CD4-positive, alpha-beta T cell (primary cell): ENCODE measurements around the gene SLC38A10. TPM values are rescaled to one million over a fixed set of nuclear protein-coding genes. Genes with fewer than 3 reads are reported as not detected.
"Not testable (repeated sequence)": the region's sequence is repeated elsewhere in the genome, so short reads cannot be mapped to it uniquely, and the experiment has no call there.

ENCODE experiments used
- ATAC-seq: fragments of 200-7000 bp; cut with Tn5 transposase; one replicate; pipeline ENCODE4 v1.10.0; 2022; ENCODE audit warnings: mild to moderate bottlenecking; ENCODE audit not compliant: poor library complexity
- CTCF ChIA-PET: fragments of 350-600 bp; sonication (Branson Sonifier 250); formaldehyde crosslinking; loops from one replicate; lab custom pipeline; 2021; ENCODE audit warnings: antibody characterized with exemption, inconsistent platforms; lab: Charles Lee
- POLR2A ChIA-PET: fragments of 350-600 bp; sonication (Branson Sonifier 250); formaldehyde crosslinking; loops from one replicate; lab custom pipeline; 2021; ENCODE audit warnings: antibody characterized with exemption, inconsistent platforms; lab: Charles Lee
- DNase-seq, 14 experiments: peaks; one replicate each; pipeline ENCODE4 v3.0.0-alpha.2; 2013 to 2020; ENCODE audit warnings: mixed read lengths in 2 of 14
- H3K27ac ChIP-seq, 2 donors: one replicate each; pipeline versions ENCODE4 v1.5.1 to v1.7.0; 2013; ENCODE audit warnings: low read length in 2 of 2, low read depth in 1 of 2, mild to moderate bottlenecking in 1 of 2
- H3K27me3 ChIP-seq, 2 experiments: 1 replicate in 1 of 2; 2 replicates in 1 of 2; pipeline versions ENCODE4 v1.6.1 to v1.7.0; 2013; ENCODE audit warnings: low read length in 2 of 2, control low read depth in 1 of 2, mild to moderate bottlenecking in 1 of 2, moderate library complexity in 1 of 2; ENCODE audit not compliant: insufficient read depth in 2 of 2, control insufficient read depth in 1 of 2
- H3K36me3 ChIP-seq: one replicate; pipeline ENCODE4 v1.6.1; 2013; ENCODE audit warnings: low read length, control low read depth; ENCODE audit not compliant: insufficient read depth
- H3K4me1 ChIP-seq: one replicate; pipeline ENCODE4 v1.6.1; 2013; ENCODE audit warnings: low read length, control low read depth; ENCODE audit not compliant: insufficient read depth
- H3K4me3 ChIP-seq: one replicate; pipeline ENCODE4 v1.5.1; 2013; ENCODE audit warnings: mild to moderate bottlenecking, low read length, moderate library complexity
- H3K9me3 ChIP-seq, 2 experiments: 1 replicate in 1 of 2; 2 replicates in 1 of 2; pipeline versions ENCODE4 v1.6.1 to v1.7.0; 2013; ENCODE audit warnings: low read length in 2 of 2, mild to moderate bottlenecking in 2 of 2, control low read depth in 1 of 2, moderate library complexity in 1 of 2; ENCODE audit not compliant: control insufficient read depth in 1 of 2, insufficient read depth in 1 of 2
- H3K27ac Mint-ChIP-seq: one replicate; pipeline ENCODE4 v1.8.0; 2020; ENCODE audit warnings: mixed read lengths
- H3K27me3 Mint-ChIP-seq: one replicate; pipeline ENCODE4 v1.8.0; 2021; ENCODE audit warnings: mixed read lengths
- H3K36me3 Mint-ChIP-seq: one replicate; pipeline ENCODE4 v1.8.0; 2021; ENCODE audit warnings: low read depth, mixed read lengths
- H3K4me1 Mint-ChIP-seq: one replicate; pipeline ENCODE4 v1.8.0; 2021; ENCODE audit warnings: low read depth, mixed read lengths
- H3K4me3 Mint-ChIP-seq: one replicate; pipeline ENCODE4 v1.8.0; 2020; ENCODE audit warnings: mild to moderate bottlenecking, mixed read lengths
- H3K9me3 Mint-ChIP-seq: one replicate; pipeline ENCODE4 v1.8.0; 2020; ENCODE audit warnings: mixed read lengths
- intact Hi-C, 2 experiments: fragments of 100-400 bp; cut with DNase I in 1 of 2; cut with micrococcal nuclease in 1 of 2; formaldehyde crosslinking; loops; one replicate each; pipeline versions ENCODE4 v1.15.1 to v1.9.0; 2023 to 2025; cut with DNase I, micrococcal nuclease
- total RNA-seq, 174 experiments: library from RNA in 2 of 174; stranded (reverse) in 2 of 174; gene quantifications; one replicate each; pipeline ENCODE4 v1.2.3 and lab custom pipeline; 2021 to 2026
- TF ChIP-seq, protein P1 (sequence below): fragments of 200-600 bp; IDR thresholded peaks from one replicate; pipeline ENCODE4 v1.8.0; 2022; ENCODE audit warnings: antibody characterized with exemption, mild to moderate bottlenecking

SLC38A10 gene
- total RNA-seq, 2 experiments from 2014 or later: 22.8 to 26.4 TPM

DNA sequence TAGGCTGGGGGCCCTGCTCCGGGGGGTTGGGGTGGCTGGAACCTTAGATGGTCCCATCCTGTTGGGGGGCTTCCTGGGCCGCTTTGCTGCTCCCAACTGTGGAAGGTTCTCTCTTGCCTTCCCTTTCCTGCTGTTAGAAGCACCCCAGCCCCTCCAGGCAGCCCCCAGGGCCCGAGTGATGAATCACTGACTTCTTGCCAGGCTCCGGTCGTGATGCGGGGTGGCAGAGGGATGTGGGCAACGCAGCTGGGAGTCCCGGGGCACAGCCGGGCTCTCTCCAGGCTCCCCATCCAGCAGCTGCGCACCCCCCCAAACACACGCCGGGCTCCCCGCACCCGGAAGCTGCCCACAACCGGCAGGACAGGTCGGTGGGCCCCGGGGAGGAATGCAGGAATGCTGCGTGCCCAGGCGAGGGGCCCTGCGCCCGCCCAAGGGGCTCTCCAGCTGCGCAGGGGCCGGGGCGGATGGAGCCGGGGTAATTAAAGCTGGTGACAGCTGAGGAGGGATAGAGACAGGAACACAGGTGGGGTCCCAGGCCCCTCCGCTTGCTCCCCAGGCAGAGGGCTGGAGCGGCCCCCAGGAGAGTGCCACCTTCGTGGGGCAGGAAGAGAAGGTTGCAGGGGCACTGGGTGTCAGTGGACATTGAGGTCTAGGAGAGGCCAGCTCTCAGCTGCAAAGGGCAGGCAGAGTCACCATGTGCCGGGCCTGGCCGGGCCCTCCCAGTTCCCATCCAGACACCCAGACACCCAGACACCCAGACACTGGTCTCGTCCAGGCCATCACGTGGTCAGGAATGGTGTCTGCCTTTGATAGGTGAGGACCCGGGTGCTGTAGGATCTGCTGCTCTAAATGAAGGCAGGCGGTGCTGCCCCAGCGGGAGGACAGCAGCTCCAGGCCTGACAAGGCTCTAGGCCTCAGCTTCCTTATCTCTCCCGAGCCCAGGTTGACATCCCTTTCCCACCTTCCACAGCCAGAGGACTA is 15.0 kb upstream of the SLC38A10 start:
- Mint-ChIP-seq H3K4me3 (no peak overlapping the region), H3K4me1 (peaks cover 4% of the 10 kb centered on the region), H3K27me3 (peaks cover 14% of the 10 kb centered on the region), H3K27ac (no peak overlapping the region), H3K36me3 (no peaks in the 10 kb centered on the region), H3K9me3 (no peaks in the 10 kb centered on the region)
- no peak for ATAC-seq
- intact Hi-C loops: no loop called here
- TF ChIP-seq, protein P1, sequence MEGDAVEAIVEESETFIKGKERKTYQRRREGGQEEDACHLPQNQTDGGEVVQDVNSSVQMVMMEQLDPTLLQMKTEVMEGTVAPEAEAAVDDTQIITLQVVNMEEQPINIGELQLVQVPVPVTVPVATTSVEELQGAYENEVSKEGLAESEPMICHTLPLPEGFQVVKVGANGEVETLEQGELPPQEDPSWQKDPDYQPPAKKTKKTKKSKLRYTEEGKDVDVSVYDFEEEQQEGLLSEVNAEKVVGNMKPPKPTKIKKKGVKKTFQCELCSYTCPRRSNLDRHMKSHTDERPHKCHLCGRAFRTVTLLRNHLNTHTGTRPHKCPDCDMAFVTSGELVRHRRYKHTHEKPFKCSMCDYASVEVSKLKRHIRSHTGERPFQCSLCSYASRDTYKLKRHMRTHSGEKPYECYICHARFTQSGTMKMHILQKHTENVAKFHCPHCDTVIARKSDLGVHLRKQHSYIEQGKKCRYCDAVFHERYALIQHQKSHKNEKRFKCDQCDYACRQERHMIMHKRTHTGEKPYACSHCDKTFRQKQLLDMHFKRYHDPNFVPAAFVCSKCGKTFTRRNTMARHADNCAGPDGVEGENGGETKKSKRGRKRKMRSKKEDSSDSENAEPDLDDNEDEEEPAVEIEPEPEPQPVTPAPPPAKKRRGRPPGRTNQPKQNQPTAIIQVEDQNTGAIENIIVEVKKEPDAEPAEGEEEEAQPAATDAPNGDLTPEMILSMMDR: no peak
- no peak overlapping the region for H3K4me3 ChIP-seq
- POLR2A ChIA-PET: no interaction called here
- H3K27me3 ChIP-seq: peaks cover 3 to 22% of the 10 kb centered on the region in 2 experiments
- DNase-seq: no peak
- no peaks in the 10 kb centered on the region for H3K36me3 ChIP-seq
- CTCF ChIA-PET: no interaction called here
- H3K27ac ChIP-seq: no peak overlapping the region
- H3K9me3 ChIP-seq: peaks cover 0 to 23% of the 10 kb centered on the region in 2 experiments
- peaks cover 10% of the 10 kb centered on the region for H3K4me1 ChIP-seq

DNA sequence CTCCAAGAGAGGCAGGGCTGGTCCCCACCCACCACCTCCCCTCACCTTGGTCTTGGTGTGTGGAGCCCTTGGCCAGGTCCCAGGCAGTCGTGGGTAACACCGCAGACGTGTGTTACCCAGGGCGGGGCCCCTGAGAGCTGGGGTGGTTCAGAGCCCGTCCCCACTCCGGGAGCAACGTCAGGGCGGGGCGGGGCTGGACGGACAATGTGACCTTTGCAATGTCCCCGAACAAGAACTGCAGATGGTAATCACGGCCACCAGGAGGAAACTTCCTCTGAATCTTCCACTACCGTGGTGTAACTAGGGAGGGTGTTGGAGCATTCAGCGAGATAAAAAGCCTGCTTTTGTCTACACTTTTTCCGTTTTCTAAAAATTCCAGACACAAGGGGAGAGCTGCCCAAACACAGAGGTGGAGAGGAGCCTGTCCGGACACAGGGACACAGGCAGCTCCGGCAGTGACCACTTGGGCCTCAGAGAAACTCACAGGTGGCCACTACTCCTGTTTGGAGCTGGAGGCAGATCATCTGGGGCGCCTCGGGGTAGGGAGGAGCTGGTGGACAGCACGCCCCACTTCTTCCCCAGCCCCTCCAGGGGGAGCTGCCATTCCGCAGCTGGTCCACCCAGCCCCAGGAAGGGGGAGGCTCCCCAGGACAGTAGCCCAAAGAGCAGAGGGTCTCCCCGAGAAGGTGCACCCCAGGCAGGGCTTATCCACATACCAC is 14.2 kb upstream of the SLC38A10 start:
- TF ChIP-seq, protein P1: no peak
- Histone ChIP-seq H3K4me1 (peaks cover 10% of the 10 kb centered on the region), H3K27ac (no peak overlapping the region), H3K4me3 (no peak overlapping the region), H3K36me3 (no peaks in the 10 kb centered on the region), H3K9me3 (peaks cover 0 to 23% of the 10 kb centered on the region in 2 experiments), H3K27me3 (peaks cover 3 to 22% of the 10 kb centered on the region in 2 experiments)
- ATAC-seq (peak; percentile 60), DNase-seq (peak in 3 of 14 experiments; percentile 37 to 73 (median 68))
- Mint-ChIP-seq H3K4me3 (peak overlapping the region; percentile 4), H3K27me3 (peaks cover 14% of the 10 kb centered on the region), H3K9me3 (no peaks in the 10 kb centered on the region), H3K4me1 (peaks cover 4% of the 10 kb centered on the region), H3K27ac (no peak overlapping the region), H3K36me3 (no peaks in the 10 kb centered on the region)
- intact Hi-C loops: no loop called here
- POLR2A ChIA-PET: no interaction called here
- CTCF ChIA-PET: interaction anchor here (0.5 kb wide), 1 partner anchor 13 kb away, joined by 3 read pairs; no protein-coding TSS in a partner anchor

DNA sequence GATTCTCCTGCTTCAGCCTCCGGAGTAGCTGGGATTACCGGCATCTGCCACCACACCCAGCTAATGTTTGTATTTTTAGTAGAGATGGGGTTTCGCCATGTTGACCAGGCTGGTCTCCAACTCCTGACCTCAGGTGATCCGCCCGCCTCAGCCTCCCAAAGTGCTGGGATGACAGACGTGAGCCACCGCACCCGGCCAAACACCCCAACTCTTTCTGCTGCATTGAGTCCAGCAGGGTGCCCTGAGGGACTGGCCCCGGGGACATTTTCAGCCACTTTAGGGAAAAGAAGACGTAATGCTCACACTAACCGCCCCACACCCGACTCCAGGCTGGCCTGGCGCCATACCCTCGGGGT is 13.7 kb upstream of the SLC38A10 start:
- H3K27ac ChIP-seq, H3K4me3 ChIP-seq, H3K4me1 Mint-ChIP-seq, H3K36me3 ChIP-seq, H3K9me3 Mint-ChIP-seq, intact Hi-C loops, DNase-seq, ATAC-seq, H3K27ac Mint-ChIP-seq, H3K36me3 Mint-ChIP-seq, H3K4me1 ChIP-seq, H3K4me3 Mint-ChIP-seq, POLR2A ChIA-PET: not testable (repeated sequence)
- peaks cover 3 to 22% of the 10 kb centered on the region in 2 experiments for H3K27me3 ChIP-seq
- peaks cover 14% of the 10 kb centered on the region for H3K27me3 Mint-ChIP-seq
- CTCF ChIA-PET: interaction anchor here (0.5 kb wide), 1 partner anchor 12 kb away, joined by 3 read pairs; no protein-coding TSS in a partner anchor
- H3K9me3 ChIP-seq: peaks cover 0 to 20% of the 10 kb centered on the region in 2 experiments
